NCI-H2107 treated with DMSO at 0.1 percent for 48 hours (cell line): ENCODE data around the gene GPR153.

Experiments used
- DNase-seq: peaks from one replicate; lab custom pipeline; 2025; ENCODE audit not compliant: unreplicated experiment; lab: John Stamatoyannopoulos, UW

GPR153 gene

DNA sequence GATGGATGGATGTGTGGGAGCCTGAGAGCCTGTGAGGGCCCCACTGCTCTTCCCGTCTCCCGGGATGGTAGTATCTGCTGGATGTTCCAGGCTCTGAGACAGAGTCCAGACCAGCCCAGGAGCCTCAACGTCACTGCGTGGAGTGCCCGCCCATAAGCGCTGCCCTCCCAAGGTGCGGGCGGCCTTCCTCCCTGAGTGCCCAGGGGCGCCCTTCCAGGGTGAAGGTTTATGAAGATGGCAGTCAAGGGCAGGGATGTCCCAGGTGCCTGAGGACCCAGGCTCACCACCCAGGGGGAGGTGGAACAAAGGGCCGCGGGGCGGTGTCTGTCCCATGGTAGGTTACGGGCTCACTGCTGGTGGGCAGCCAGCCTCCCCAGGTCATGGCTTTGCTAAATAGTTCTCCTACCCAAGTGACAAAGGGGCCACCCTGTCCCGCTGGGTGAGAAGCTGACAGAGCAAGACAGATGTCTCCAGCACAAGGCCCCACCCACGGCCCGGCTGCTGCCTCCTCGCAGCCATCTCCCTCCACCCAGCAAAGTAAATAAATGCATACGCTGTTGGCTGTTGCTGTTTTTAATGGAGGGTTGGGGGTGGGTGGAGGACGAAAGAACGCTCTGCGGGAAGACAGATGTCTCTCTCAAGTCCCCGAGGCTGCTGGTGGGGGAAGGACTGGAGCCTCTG is 9.0 kb upstream of the GPR153 start:
- DNase-seq = no peak

DNA sequence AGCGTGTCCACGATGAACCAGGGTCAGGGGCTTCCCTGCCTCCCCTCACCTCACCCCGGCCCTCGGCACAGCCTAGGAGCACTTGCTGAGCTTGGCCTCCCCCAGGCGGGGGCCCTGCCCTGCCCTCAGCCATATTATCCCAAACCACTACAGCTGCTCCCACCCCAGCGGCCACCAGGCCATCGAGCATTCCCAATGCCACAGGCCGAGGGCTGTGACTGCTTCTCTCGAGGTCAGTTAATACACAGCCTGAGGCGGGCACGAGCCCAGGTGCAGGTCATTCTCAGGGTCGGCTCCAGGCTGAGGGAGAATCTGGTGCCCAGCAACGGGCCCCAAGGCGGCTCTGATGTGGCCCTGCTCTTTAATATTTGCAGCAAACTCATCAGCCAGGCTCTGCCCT is 8.4 kb upstream of the GPR153 start:
- no peak for DNase-seq

DNA sequence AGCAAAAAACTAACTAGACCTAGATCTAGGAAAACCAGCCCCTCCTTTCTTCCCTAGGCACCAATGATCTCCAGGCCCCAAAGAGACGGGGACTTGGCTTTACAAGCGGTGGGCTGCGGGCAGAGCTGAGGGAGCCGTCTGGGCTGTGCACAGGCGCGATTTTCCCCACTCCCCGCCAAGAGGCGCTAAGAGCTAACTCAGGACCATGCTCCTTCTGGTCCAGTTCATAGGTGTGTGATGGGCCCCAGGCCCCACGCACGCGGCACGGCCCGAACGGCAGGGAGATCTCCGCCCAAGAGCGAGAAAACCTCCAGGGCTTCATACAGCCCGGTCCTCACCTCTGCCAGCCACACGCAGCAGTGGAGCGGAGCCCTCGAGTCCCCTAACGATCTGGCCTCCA is 7.5 kb upstream of the GPR153 start:
- DNase-seq = no peak

DNA sequence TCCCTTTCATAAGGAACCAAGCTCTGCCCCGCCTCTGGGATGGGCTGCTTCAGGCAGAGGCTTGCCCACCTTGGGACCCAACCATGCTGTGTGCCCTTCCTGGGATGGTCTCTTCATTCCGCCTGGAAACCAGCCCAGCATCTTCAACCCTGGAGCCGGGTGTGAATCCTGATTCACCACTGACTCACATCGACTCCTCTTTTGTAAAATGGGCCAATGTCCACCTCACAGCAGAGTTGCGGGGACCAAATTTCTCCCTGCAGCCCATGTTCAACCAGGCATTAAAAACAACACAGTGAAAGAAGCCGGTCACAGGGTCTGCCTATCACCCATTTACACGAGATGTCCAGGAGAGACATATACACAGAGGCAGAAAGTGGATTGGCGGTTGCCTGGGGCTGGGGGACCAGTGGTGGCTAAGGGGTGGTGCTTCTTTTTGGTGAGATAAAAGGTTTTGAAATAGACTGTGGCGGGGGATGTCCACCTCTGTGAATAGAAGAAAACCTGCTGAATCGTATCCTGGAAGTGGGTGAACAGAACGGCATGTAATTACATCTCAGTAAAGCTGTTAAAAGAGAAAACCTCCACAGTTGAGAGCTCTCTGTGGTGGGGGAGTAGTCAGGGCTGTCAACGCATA is 6.9 kb upstream of the GPR153 start:
- no peak for DNase-seq

DNA sequence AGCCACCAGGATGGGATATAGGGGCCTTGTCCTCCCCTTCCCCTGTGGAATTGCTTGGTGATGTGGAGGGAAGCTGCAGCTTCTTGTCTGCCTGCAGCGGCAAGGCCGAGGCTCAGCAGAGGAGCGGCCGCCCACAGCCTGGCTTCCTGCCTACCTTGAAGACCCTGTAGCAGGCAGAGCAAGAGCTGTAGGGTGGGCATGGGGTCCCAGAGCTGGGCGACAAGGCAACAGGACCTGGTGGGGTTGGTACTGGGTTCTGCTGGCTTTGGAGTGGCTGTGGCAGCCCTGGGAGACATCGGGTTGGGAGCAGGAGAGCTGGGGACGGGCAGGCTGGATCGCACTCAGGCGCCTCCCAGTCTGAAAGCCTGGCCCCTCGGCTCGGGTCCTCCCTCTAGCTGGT is 5.7 kb upstream of the GPR153 start:
- DNase-seq = no peak

DNA sequence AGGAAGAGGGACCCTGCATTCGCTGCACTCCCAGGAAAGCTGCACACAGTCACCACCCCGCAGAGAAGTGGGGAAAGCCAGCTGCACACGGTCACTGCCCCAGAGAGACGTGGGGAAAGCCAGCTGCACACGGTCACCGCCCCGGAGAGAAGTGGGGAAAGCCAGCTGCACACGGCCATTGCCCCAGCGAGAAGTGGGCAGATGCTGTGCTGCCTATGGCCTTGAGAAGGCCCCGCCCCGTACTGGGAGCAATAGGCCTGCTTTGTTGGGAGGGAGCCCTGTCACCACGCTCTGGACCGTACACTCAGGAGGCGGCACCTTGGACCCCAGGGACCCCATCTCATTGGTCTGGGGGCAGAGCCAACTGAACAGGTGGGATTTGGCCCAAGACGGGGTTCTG is 4.3 kb upstream of the GPR153 start:
- no peak for DNase-seq

DNA sequence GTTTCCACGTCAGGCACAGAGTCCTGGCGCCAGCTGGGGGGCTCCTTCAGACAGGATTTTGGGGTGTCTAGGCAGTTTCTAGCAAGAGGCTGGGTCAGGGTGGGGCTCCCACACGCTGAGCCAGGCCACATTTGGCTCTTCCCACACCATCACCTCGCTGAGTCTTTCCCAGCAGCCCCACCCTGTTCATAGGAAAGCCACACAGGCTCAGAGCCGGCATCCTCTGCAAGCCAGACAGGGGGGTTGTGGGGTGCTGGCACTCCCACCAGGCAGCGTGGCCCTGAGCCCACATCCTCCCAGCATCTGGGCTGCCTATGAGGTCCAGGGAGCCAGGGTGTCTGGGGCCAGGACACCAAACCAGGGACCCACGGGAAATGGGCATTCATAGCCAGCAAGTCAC is 2.8 kb upstream of the GPR153 start:
- no peak for DNase-seq

DNA sequence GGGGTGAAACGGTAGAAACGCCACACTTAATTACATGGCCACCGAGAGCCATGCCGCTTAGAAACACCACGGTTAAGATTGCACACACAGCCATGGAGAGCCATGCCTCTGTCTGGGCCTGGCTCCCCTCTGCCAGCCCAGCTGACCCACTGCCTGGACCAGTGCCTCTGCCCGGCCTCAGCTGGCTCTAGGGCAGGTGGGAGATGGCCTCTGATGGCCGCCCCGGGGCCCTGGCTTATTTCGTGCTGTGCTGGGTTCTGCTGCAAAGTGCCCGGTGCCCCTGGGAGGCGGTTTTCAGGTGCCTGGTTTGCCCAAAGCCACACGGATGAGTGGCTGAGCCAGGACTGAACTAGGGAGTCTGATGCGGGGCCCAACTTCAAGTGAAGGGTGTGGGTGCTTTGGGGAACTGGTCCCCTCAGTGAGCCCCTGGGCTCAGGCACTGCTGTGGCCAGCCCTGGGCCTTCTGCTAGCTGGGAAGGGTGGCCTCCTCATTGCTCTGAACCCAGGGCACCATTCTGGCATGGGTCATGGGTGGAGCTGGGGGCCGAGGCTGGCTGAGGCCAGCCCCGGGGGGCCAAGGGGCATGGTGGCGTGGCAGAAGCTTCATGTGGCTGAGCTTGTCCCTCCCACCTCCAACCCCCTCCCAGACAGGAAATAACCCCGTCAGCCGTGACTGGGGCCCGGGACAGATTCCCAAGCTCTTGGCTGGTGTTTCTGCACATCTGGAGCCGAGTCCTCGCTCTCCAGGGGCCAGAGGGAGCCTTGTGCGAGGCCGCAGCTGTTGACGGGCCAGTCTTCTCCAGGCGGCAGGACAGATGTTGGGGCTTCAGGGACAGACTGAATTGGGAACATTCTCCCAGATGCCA is 1.9 kb upstream of the GPR153 start:
- no peak for DNase-seq

DNA sequence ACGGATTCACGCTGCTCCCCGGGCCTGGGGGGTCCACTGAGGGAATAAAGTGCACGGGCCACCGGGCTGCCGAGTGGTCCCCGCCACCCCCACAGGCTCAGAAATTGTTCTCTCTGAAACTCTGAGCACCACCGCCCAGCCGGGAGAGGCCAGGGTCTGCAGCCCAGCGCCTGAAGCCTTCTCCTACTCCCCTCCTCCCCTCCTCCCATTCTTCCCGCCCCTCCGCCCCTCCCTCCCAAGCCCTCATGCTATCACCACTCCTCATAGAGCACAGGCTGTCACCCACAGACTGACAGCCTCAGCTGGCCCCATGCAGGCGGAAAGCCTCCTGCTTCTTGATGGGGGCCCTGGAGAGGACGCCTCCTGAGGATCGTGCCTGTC is 707 bp upstream of the GPR153 start:
- no peak for DNase-seq

DNA sequence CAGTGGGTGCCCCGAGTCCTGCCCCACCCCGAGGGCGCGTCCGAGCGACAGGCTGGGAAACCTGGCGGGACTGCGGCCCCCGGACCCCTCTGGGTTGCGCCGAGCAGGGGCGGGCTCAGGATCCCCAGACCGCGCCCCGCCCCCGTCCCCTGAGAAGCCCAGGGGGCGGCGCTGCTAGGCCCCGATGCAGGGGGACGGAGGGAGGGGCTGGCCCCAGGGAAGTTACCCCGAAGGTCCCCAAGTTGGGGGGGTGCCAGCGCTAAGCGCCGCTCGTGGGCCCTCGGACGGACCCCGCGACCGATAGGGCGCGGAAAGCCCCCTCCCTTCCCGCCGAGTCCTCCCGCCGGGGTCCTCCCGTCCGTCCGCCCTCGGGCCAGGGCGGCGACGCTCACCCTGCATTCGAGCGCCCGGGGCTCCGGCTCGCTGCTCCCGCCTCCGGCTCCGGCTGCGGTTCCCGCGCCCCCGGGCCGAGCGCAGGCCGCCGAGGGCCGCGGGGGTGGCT is 414 bp downstream of the GPR153 start:
- DNase-seq = no peak

DNA sequence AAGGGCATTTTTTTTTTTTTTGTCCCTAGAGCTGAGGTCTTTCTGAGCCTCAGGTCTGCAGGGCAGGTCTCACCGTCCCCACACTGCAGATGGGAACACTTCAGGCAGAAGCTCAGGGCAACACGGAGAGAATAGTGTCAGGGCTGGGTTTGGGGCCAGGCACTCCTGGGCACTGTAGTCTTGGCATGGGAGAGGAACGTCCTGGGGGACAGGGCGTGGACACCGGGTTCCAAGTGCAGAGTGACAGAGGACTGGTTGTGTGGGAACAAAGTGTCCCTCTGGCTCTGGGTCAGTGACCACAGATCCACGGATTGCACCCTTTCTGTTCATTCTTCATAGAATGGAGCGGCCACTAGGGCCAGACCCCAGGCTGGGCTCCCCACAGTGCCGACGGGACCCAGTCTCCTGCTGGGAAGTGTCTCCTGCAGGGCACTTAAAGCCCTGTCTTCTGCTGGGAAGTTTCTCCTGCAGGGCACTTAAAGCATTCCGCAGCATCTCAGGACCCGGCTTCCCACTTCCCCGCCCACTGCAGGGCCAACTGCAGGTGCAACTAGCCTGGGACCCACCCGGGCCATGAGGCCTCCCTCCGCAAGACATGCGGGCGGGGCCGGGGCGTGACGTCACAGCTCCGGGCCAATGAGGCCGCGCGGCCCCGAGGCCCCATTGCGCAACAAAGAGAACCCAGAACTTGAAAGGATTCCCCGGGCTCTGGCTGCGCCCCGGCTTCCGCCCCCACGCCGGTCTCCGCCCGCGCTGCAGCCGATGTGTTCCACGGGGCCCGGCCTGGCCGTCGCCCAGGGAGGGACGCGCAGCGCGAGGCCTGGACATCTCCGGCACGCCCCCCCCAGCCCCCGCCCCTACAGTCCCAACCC is 1.2 kb downstream of the GPR153 start:
- DNase-seq = no peak

DNA sequence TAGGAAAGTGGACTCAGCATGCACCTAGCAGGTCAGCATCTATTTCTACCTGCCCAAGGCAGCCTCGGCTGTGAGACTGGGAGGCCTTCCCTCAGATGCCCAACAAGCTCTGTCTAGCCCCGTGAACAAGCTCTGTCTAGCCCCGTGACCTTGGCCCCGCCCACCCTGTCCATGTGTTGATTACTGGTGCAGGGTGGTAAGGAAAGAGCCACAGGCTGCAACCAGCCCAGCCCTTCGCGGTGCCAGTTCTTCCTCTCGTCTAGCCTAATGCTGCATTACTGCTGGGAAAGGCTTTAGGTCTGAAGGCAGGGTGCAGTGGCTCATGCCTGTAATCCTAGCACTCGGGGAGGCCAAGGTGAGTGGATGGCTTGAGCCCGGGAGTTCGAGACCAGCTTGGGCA is 2.2 kb downstream of the GPR153 start:
- no peak for DNase-seq

DNA sequence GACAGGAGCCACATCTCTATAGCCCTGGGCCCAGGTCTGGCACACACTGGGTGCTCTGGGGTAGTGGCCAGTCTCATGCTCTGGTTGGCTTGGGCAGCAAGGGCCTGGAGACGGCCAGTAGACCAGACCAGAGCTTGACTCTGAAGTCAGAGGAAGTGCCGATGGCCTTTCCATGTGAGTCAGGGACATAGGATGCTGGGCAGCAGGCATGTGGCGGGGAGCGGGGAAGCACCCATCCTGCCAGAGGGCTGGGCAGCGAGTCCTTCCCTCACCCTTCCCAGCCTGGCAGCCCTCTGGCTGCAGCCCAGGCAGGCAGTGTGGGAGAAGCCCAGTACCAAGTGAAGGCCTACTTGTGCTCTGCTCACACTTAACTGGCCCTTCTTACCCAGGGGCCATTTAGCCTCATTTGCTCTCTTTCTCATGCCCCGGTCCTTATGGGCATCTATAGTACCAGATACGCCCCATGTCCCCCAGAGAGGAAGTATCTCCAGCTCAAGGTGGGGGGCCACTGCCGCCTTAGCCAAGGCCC is 3.3 kb downstream of the GPR153 start:
- no peak for DNase-seq

DNA sequence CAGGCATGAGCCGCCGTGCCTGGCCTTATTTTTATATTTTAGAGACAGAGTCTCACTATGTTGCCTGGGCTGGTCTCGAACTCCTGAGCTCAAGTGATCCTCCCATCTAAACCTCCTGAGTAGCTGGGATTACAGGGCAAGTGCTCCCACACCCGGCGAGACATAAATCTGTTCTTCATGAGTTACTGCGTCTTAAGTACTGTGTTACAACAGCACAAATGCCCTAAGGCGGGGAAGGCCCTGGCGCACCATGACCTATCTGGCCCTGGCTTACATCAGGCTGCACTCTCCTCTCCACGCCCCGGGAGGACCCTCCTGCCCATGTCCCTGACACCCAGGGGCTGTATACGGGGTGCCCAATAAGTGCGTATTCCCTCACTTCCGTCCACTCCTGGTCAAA is 4.3 kb downstream of the GPR153 start:
- no peak for DNase-seq

DNA sequence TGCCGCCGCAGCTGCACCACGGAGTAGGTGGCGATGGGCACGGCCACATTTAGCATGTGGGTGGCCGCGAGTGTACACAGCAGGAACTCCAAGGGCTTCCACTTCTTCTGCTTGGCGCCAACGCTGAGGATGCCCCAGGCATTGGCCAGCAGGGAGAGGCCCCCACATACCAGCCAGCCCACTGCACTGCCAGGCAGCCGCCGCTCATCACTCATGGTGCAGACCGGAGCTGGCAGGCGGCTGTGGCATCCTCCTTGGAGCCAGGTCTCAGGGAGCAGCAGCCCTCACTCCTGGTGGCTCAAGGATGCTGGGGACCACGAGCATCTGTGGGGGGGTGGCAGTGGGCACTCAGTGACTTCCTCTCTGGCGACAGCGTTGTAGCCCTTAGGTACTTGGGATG is 6.2 kb downstream of the GPR153 start:
- DNase-seq = no peak

DNA sequence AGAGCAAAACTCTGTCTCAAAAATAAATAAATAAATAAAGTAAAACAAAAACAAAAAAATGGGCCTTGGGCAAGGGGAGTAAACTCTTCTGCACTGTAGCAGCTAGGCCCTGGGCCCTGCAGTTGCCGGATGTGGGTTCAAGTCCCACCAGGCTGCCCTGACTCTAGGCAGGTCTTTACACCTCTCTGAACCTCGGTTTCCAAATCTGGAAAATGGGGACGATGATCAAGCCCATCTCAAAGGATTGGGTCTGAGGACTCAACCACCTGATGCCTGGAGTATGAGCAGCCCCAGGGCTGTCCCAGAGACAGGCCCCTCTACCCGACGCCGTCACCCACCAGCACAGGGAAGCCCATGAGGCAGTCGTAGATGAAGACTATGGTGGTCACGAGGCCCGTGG is 7.5 kb downstream of the GPR153 start:
- DNase-seq = no peak

DNA sequence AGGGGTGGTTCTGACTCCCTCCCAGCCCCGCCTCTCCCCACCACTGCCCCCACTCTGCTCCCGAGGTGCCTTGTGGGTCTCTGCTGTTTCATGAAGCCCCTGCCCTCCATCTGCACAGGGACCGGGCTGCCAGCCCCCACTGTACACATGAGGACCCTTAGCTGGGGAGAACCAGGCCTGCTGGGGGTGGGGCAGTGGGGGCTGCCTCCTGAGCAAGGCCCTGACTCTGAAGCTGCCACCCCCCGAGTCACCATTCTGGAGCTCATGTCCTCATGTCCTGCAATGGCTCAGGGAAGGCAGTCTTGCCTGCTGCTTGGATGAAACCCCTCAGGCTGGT is 8.6 kb downstream of the GPR153 start:
- DNase-seq = no peak

DNA sequence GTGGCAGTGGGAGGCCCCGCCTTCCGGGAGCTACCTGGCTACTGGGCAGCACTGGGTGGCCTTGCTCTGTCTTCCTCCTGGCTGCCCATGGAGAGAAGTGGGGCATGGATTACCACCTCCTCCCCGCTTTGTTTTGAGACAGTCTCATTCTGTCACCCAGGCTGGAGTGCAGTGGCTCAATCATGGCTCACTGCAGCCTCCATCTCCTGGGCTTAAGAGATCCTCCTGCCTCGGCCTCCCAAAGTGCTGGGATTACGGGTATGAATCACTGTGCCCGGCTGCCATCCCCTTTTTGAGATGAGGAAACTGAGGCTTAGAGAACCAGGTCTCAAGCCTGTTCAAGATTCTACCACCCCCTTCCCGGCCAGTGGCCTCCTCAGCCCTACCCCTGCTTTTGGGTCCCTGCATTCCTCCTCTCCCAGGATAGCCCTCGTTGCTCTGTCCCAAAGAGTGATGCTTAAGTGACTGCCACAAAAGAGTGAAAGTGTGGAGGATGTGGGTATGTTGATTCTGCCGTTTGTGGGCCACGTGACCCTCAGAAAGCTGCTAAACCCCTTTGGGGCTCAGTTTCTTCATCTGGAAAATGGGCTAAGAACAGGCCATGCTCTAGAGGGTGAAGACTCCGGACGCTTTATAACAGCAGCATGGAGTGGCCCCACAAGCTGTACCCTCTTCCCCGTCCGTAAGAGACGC is 9.1 kb downstream of the GPR153 start:
- DNase-seq = no peak

DNA sequence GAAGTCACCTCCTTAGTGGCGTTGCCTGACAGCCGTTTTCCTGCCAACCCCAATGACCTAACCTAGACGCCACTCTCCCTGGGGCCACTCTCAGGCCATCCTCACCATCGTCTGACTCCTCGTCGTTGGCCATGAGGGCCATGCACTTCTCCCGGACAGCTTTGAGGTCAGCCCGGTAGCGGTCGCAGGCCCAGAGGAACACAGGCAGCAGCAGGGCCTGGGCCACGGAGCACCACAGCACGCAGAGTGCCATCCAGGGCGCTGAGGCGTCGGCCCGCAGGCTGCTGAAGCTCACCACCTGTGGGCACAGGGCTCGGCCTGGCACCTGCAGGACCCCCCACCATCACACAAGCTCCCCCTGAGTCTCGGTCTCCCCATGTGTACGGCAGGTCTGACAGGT is 9.7 kb downstream of the GPR153 start:
- no peak for DNase-seq
